Left renal pelvis (tissue), 4 donors: ENCODE measurements around the gene PDK2. TPM values are rescaled to one million over a fixed set of nuclear protein-coding genes. Genes with fewer than 3 reads are reported as not detected.

Source experiments
- DNase-seq, 4 donors: peaks; one replicate each; pipeline ENCODE4 v3.0.0-alpha.2; 2013; ENCODE audit warnings: low read depth in 4 of 4, low spot score in 3 of 4
- polyA plus RNA-seq, 4 donors: library from polyadenylated mRNA; unstranded; fragments of 120-200 nt; gene quantifications; one replicate each; pipeline ENCODE4 v1.2.1, GENCODE V29; 2013; ENCODE audit not compliant: insufficient read length in 4 of 4

The PDK2 gene
- polyA plus RNA-seq, 4 donors, result 68.8 to 113 (median 112) TPM

- no peak for DNase-seq
Observed at GRCh38 chr17:50147841-50148225, 52.7 kb downstream of the PDK2 start.

- DNase-seq, result no peak
Observed at GRCh38 chr17:50148226-50149090, 53.3 kb downstream of the PDK2 start.

GRCh38 chr17:50149091-50149416 is 53.9 kb downstream of the PDK2 start:
- no peak for DNase-seq

GRCh38 chr17:50149417-50150353 is 54.5 kb downstream of the PDK2 start:
- DNase-seq, result no peak

GRCh38 chr17:50150354-50151040 is 55.3 kb downstream of the PDK2 start, which contains the start of gene PPP1R9B:
PPP1R9B (minus strand) TSS chr17:50150677; CDS start chr17:50150513, 164 bp downstream.
- no peak for DNase-seq

GRCh38 chr17:50151041-50151936 is 56.1 kb downstream of the PDK2 start:
- DNase-seq, result peak in 3 of 4 donors; percentile 79 to 84 (median 81)

- DNase-seq, result peak in 3 of 4 donors; percentile 81 to 91 (median 84)
Observed at GRCh38 chr17:50151937-50152547, 56.9 kb downstream of the PDK2 start.

- no peak for DNase-seq
Observed at GRCh38 chr17:50152736-50153135, 57.6 kb downstream of the PDK2 start.

GRCh38 chr17:50153650-50154575 is 58.8 kb downstream of the PDK2 start:
- DNase-seq, result no peak

GRCh38 chr17:50154604-50155003 is 59.5 kb downstream of the PDK2 start:
- no peak for DNase-seq

GRCh38 chr17:50155115-50155819 is 60.1 kb downstream of the PDK2 start:
- DNase-seq, result no peak

GRCh38 chr17:50157891-50158290 is 62.7 kb downstream of the PDK2 start:
- DNase-seq, result no peak

GRCh38 chr17:50161023-50161910 is 66.1 kb downstream of the PDK2 start:
- DNase-seq, result peak; percentile 80 to 86 (median 84)
